DMS153 (cell line): Measurements from ENCODE around the gene CFAP43.
"Not testable (repeated sequence)": the region's sequence is repeated elsewhere in the genome, so short reads cannot be mapped to it uniquely, and the experiment has no call there.

Source experiments
- DNase-seq: peaks from one replicate; lab custom pipeline; 2025; lab: John Stamatoyannopoulos, UW

Gene CFAP43

GRCh38 chr10:104255311-104255981 is 23.3 kb upstream of the CFAP43 start:
- DNase-seq: no peak

GRCh38 chr10:104254493-104255310 is 22.5 kb upstream of the CFAP43 start, which contains the start of gene GSTO1:
Gene GSTO1, plus strand, starts transcription at chr10:104254892. Its CDS starts 37 bp downstream, at chr10:104254929.
- DNase-seq: peak; percentile 26

- no peak for DNase-seq
Observed at GRCh38 chr10:104253606-104254410, 21.6 kb upstream of the CFAP43 start.

- DNase-seq: no peak
Observed at GRCh38 chr10:104253106-104253505, 20.9 kb upstream of the CFAP43 start.

GRCh38 chr10:104252368-104252767 is 20.2 kb upstream of the CFAP43 start:
- no peak for DNase-seq

- no peak for DNase-seq
Observed at GRCh38 chr10:104251443-104251842, 19.3 kb upstream of the CFAP43 start.

GRCh38 chr10:104250371-104250770 is 18.2 kb upstream of the CFAP43 start:
- peak; percentile 17 for DNase-seq

GRCh38 chr10:104248931-104249330 is 16.8 kb upstream of the CFAP43 start:
- DNase-seq: not testable (repeated sequence)

GRCh38 chr10:104247513-104248146 is 15.5 kb upstream of the CFAP43 start:
- DNase-seq: no peak

GRCh38 chr10:104246976-104247375 is 14.8 kb upstream of the CFAP43 start:
- no peak for DNase-seq

GRCh38 chr10:104245066-104245632 is 13.0 kb upstream of the CFAP43 start:
- DNase-seq: no peak

- no peak for DNase-seq
Observed at GRCh38 chr10:104243512-104243911, 11.3 kb upstream of the CFAP43 start.

- DNase-seq: not testable (repeated sequence)
Observed at GRCh38 chr10:104243009-104243408, 10.8 kb upstream of the CFAP43 start.

GRCh38 chr10:104242545-104242944 is 10.4 kb upstream of the CFAP43 start:
- DNase-seq: no peak

- DNase-seq: no peak
Observed at GRCh38 chr10:104240078-104240477, 7.9 kb upstream of the CFAP43 start.

GRCh38 chr10:104235801-104236200 is 3.6 kb upstream of the CFAP43 start:
- no peak for DNase-seq

- no peak for DNase-seq
Observed at GRCh38 chr10:104234934-104235333, 2.8 kb upstream of the CFAP43 start.

GRCh38 chr10:104233817-104234216 is 1.7 kb upstream of the CFAP43 start:
- DNase-seq: no peak

- DNase-seq: no peak
Observed at GRCh38 chr10:104232613-104233102, 494 bp upstream of the CFAP43 start.

- DNase-seq: no peak
Observed at GRCh38 chr10:104230490-104230889, 1.7 kb downstream of the CFAP43 start.

- no peak for DNase-seq
Observed at GRCh38 chr10:104223304-104223703, 8.9 kb downstream of the CFAP43 start.
